Esophagus muscularis mucosa (tissue), 4 donors: ENCODE measurements around the gene TMEM176A. TPM values are rescaled to one million over a fixed set of nuclear protein-coding genes. Genes with fewer than 3 reads are reported as not detected.
A peak's percentile ranks its signal among the peaks of the same experiment; 100 is the strongest.

ENCODE experiments used
- DNase-seq: peaks from one replicate; pipeline ENCODE4 v3.0.0-alpha.2; 2017; ENCODE audit errors: extremely low spot score
- H3K27ac ChIP-seq, 4 donors: fragments of 200-600 bp; sonication (generic); replicated peaks in 1 of 4; 1 replicate in 3 of 4; 2 replicates in 1 of 4; pipeline ENCODE4 v1.5.1; 2016 to 2019; ENCODE audit warnings: mild to moderate bottlenecking in 1 of 4
- H3K27me3 ChIP-seq, 4 donors: fragments of 200-600 bp; sonication (generic); one replicate each; pipeline versions ENCODE4 v1.5.1 to v1.6.0; 2016 to 2019
- H3K36me3 ChIP-seq, 4 donors: fragments of 200-600 bp; sonication (generic); one replicate each; pipeline ENCODE4 v1.5.1; 2016 to 2019
- H3K4me1 ChIP-seq, 4 donors: fragments of 200-600 bp; sonication (generic); one replicate each; pipeline ENCODE4 v1.5.1; 2016 to 2019
- H3K4me3 ChIP-seq, 4 donors: fragments of 200-600 bp; sonication (generic); 1 replicate in 2 of 4; 2 replicates in 2 of 4; pipeline ENCODE4 v1.5.1; 2016 to 2019; ENCODE audit warnings: mild to moderate bottlenecking in 4 of 4, moderate library complexity in 1 of 4
- H3K9me3 ChIP-seq, 4 donors: fragments of 200-600 bp; sonication (generic); 1 replicate in 3 of 4; 2 replicates in 1 of 4; pipeline ENCODE4 v1.5.1; 2016 to 2019
- EP300 ChIP-seq: sonication (generic); formaldehyde crosslinking; IDR thresholded peaks from one replicate; pipeline ENCODE4 v1.6.1; 2017; ENCODE audit warnings: antibody characterized with exemption
- POLR2A ChIP-seq: fragments of 450-650 bp; IDR thresholded peaks from one replicate; pipeline ENCODE4 v1.6.1; 2017; ENCODE audit warnings: antibody characterized with exemption, moderate library complexity, mild to moderate bottlenecking, low read depth
- POLR2AphosphoS5 ChIP-seq, 2 donors: sonication (generic); formaldehyde crosslinking; IDR thresholded peaks; one replicate each; pipeline ENCODE4 v1.6.1; 2017; ENCODE audit warnings: antibody characterized with exemption in 2 of 2
- WGBS: methylation state at CpG from one replicate; pipeline ENCODE4 v1.1.5; 2018; 5-methylcytosine and 5-hydroxymethylcytosine counted together
- intact Hi-C: fragments of 100-400 bp; cut with DNase I; formaldehyde crosslinking; loops from one replicate; pipeline ENCODE4 v1.15.1; 2023
- total RNA-seq, 4 donors: library from RNA; depleted of rRNA; stranded (reverse); fragments of >200 nt; gene quantifications; one replicate each; pipeline versions ENCODE4 v1.1.0 to v1.2.1, GENCODE V29; 2016
- TF ChIP-seq, protein P1 (sequence below), 3 experiments: fragments of 200-600 bp in 2 of 3; fragments of 450-650 bp in 1 of 3; sonication (generic) in 2 of 3; IDR thresholded peaks; one replicate each; pipeline ENCODE4 v1.5.1; 2017 to 2019; ENCODE audit warnings: antibody characterized with exemption in 3 of 3, mild to moderate bottlenecking in 2 of 3, moderate library complexity in 1 of 3

The TMEM176A gene
- total RNA-seq, 4 donors from 2014 or later: 11.6 to 47.7 (median 35.5) TPM

DNA sequence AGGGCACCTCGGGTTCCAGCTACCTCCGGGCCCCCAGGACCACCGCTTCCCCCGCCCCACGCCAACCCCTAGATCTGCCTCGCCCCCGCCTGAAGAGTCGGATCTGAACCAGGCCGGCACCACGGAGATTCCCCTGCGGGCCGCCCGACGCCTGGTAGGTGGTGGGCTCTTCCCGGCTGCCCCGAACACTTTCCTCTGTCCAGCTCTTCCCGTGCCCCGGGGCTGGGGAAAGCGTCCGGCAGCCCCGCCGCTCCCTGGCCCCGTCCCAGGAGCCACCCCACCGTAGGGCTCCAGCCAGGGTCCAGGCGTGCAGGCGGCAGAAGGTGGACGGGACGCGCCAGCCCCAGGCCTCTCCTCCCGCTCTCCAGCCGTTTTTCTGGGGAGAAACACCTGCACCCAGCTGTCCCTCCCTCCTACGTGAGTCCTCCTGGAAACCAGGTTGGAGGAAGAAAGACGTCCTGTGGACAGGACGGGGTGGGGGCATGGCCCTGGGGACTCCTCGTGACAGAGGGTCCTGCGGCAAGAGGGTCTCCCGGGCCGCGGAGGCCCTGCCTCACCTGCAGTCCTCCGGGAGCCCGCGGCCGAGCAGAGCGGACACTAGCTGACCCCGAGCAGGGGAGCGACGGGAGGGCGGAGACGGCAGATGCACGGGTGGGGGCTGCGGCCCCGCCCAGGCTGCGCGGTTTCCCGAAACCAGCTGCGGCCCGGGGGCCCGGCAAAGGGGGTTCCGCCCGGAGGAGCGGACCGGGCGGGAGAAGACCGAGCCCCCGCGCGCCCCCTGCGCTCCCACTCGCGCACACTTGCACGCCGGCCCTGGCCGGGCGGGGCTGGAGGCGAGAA, 608 bp upstream of the TMEM176A start, which contains the start of gene TMEM176B:
TMEM176B (minus strand) TSS at position 624 of the 840 bp plus-strand sequence. CDS start 3,795 bp downstream, outside the sequence.
- Histone ChIP-seq H3K27ac (peak within 1 kb of the TSS; percentile 63 to 78 (median 72)), H3K9me3 (peaks cover 0 to 4% (median 0%) of the 10 kb centered on the region in 4 donors), H3K4me3 (peak within 1 kb of the TSS; percentile 54 to 72 (median 61)), H3K36me3 (peaks cover 0 to 10% (median 5%) of the 10 kb centered on the region in 4 donors), H3K27me3 (peaks cover 0 to 70% (median 17%) of the 10 kb centered on the region in 4 donors), H3K4me1 (peaks cover 14 to 25% (median 21%) of the 10 kb centered on the region in 4 donors)
- WGBS: 22% methylated on average over 42 of the region's 75 CpGs
- intact Hi-C loops: no loop called here
- DNase-seq: peak; percentile 83
- TF ChIP-seq POLR2A (no peak), POLR2AphosphoS5 (IDR thresholded peaks at IDR 0.05) (peak in 1 of 2 donors; percentile 44)

DNA sequence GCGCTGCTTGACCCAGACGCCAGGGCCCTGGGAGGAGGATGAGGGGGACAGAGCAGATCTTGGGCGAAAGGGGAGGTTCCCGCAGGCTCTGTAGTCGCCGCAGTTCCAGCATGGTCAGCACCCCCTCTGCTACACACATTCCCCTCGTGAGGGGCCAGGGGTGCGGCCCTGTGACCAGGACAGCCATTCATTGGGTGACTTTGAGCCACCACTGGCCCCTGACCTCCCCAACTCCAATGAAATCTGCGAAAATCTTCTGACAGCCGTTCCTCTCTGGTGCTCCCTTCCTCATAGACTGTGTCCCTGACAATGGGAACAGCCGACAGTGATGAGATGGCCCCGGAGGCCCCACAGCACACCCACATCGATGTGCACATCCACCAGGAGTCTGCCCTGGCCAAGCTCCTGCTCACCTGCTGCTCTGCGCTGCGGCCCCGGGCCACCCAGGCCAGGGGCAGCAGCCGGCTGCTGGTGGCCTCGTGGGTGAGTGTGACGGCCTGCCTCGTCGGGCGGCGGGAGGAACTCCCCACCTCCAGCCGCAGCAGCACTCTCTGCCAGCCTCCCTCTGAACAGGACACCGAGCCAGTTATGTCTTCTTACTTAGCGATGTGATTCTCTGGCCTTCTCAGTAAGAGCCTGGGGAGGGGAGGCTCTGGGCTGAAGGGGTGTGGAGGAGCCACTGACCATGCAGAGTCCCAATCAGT, 825 bp downstream of the TMEM176A start:
- intact Hi-C loops: no loop called here
- Histone ChIP-seq H3K27ac (peak overlapping the region; percentile 63 to 78 (median 72)), H3K4me3 (peak overlapping the region; percentile 54 to 72 (median 61)), H3K27me3 (peaks cover 0 to 67% (median 17%) of the 10 kb centered on the region in 4 donors), H3K9me3 (peaks cover 0 to 17% (median 10%) of the 10 kb centered on the region in 4 donors), H3K36me3 (peaks cover 0 to 12% (median 5%) of the 10 kb centered on the region in 4 donors), H3K4me1 (peaks cover 14 to 25% (median 21%) of the 10 kb centered on the region in 4 donors)
- 49% methylated on average over 22 of the region's 26 CpGs for WGBS
- peak; percentile 74 for DNase-seq
- TF ChIP-seq, protein P1, sequence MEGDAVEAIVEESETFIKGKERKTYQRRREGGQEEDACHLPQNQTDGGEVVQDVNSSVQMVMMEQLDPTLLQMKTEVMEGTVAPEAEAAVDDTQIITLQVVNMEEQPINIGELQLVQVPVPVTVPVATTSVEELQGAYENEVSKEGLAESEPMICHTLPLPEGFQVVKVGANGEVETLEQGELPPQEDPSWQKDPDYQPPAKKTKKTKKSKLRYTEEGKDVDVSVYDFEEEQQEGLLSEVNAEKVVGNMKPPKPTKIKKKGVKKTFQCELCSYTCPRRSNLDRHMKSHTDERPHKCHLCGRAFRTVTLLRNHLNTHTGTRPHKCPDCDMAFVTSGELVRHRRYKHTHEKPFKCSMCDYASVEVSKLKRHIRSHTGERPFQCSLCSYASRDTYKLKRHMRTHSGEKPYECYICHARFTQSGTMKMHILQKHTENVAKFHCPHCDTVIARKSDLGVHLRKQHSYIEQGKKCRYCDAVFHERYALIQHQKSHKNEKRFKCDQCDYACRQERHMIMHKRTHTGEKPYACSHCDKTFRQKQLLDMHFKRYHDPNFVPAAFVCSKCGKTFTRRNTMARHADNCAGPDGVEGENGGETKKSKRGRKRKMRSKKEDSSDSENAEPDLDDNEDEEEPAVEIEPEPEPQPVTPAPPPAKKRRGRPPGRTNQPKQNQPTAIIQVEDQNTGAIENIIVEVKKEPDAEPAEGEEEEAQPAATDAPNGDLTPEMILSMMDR (IDR thresholded peaks at IDR 0.05): no peak
- TF ChIP-seq POLR2AphosphoS5 (IDR thresholded peaks at IDR 0.05) (no peak), EP300 (no peak), POLR2A (no peak)

DNA sequence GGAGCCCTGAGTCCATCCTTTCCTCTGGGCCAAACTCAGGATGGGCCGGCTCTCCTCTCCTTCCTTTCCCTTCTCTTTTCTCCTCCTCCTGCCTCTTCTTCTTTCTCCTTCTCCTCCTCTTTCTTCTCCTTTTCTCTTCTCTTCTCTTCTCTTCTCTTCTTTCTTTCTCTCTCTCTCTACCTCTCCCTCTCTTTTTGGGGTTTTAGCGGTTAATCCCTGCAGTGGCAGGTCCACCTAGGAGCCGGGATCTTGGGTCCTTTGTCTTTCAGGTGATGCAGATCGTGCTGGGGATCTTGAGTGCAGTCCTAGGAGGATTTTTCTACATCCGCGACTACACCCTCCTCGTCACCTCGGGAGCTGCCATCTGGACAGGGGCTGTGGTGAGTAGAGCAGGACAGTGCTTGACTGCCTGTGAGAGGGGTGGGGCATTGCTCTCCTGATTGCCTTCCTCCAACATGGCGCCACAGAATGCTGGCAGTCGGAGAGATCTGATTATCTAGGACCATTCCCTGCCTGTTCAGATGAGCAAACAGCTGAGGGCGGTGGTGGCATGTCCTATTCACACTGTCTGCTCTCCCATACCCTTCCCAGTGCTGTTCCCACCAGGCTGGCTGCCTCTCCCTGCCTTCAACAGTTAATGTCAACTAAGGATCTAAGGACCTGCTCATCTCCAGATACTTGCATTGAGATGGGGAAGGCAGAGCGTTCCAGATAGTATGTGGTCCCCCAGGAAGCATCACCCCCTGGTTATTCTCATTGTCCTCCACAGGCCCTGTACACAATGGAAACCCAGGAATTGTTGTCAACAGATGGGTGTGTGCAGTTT, 1.6 kb downstream of the TMEM176A start:
- Histone ChIP-seq H3K27ac (peak overlapping the region in 2 of 4 donors; percentile 69 to 78), H3K4me1 (peaks cover 14 to 25% (median 21%) of the 10 kb centered on the region in 4 donors), H3K36me3 (peaks cover 0 to 12% (median 5%) of the 10 kb centered on the region in 4 donors), H3K4me3 (peak overlapping the region; percentile 54 to 72 (median 61)), H3K9me3 (peaks cover 0 to 23% (median 14%) of the 10 kb centered on the region in 4 donors), H3K27me3 (peaks cover 0 to 64% (median 17%) of the 10 kb centered on the region in 4 donors)
- intact Hi-C loops: no loop called here
- DNase-seq: peak; percentile 88
- TF ChIP-seq EP300 (no peak), POLR2AphosphoS5 (IDR thresholded peaks at IDR 0.05) (no peak), POLR2A (no peak)
- TF ChIP-seq, protein P1 (IDR thresholded peaks at IDR 0.05): no peak
- WGBS: 89% methylated on average over 11 of the region's 12 CpGs

DNA sequence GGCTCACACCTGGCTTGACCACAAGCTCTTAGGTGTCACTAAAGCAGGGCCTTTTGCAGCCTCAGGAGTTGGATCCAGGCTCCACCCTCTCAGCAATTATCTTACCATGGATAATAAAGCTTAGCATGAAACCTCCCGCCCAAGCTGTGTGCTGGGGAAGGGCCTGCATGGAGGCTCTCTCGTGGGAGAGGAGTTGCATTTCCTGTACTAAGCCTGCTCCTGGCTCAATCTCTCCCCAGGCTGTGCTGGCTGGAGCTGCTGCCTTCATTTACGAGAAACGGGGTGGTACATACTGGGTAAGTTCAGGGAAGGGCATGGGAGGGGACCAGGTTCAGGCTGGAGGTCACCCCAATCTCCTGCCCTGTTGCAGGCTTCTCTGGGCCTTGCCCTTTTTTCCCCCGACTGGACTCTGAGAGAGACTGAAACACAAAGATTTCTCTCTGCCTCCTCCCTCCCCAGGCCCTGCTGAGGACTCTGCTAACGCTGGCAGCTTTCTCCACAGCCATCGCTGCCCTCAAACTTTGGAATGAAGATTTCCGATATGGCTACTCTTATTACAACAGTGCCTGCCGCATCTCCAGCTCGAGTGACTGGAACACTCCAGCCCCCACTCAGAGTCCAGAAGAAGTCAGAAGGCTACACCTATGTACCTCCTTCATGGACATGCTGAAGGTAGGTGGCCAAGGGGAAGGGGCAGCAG, 2.7 kb downstream of the TMEM176A start:
- Histone ChIP-seq H3K4me3 (no peak overlapping the region), H3K36me3 (peaks cover 0 to 12% (median 5%) of the 10 kb centered on the region in 4 donors), H3K27me3 (peaks cover 0 to 67% (median 17%) of the 10 kb centered on the region in 4 donors), H3K9me3 (peaks cover 0 to 23% (median 14%) of the 10 kb centered on the region in 4 donors), H3K4me1 (peaks cover 14 to 25% (median 18%) of the 10 kb centered on the region in 4 donors), H3K27ac (no peak overlapping the region)
- WGBS: 70% methylated on average over 8 of the region's 10 CpGs
- DNase-seq: peak; percentile 91
- TF ChIP-seq, protein P1 (IDR thresholded peaks at IDR 0.05): no peak
- TF ChIP-seq EP300 (no peak), POLR2AphosphoS5 (IDR thresholded peaks at IDR 0.05) (no peak), POLR2A (no peak)
- intact Hi-C loops: no loop called here
